Testis (tissue), 3 donors: ENCODE results near the gene MPRIP. TPM values are rescaled to one million over a fixed set of nuclear protein-coding genes. Genes with fewer than 3 reads are reported as not detected.

Experiments
- DNase-seq: peaks from one replicate; pipeline ENCODE4 v3.0.0-alpha.2; 2019
- H3K27ac ChIP-seq, 2 donors: fragments of 200-600 bp; sonication (generic); one replicate each; pipeline ENCODE4 v1.5.1; 2019
- H3K27me3 ChIP-seq: fragments of 200-600 bp; sonication (generic); one replicate; pipeline ENCODE4 v1.5.1; 2019
- H3K36me3 ChIP-seq: fragments of 200-600 bp; sonication (generic); one replicate; pipeline ENCODE4 v1.5.1; 2017; ENCODE audit warnings: low read depth; ENCODE audit errors: missing control alignments
- H3K4me1 ChIP-seq: fragments of 200-600 bp; sonication (generic); one replicate; pipeline ENCODE4 v1.5.1; 2019
- H3K4me3 ChIP-seq, 2 donors: fragments of 200-600 bp; sonication (generic); one replicate each; pipeline ENCODE4 v1.5.1; 2017 to 2019
- H3K9me3 ChIP-seq: fragments of 200-600 bp; sonication (generic); one replicate; pipeline ENCODE4 v1.5.1; 2017
- CTCF ChIP-seq, 3 experiments: fragments of 450-650 bp in 2 of 3; fragments of 200-600 bp in 1 of 3; sonication (generic) in 1 of 3; IDR thresholded peaks; one replicate each; pipeline ENCODE4 v1.5.1; 2016 to 2019; ENCODE audit warnings: antibody characterized with exemption in 3 of 3, mild to moderate bottlenecking in 2 of 3, moderate library complexity in 1 of 3
- POLR2A ChIP-seq: fragments of 450-650 bp; IDR thresholded peaks from one replicate; pipeline ENCODE4 v1.6.1; 2017; ENCODE audit warnings: antibody characterized with exemption, mild to moderate bottlenecking, moderate library complexity
- WGBS, 2 donors: methylation state at CpG; one replicate each; pipeline ENCODE4 v1.1.5; 2018; 5-methylcytosine and 5-hydroxymethylcytosine counted together
- intact Hi-C: fragments of 100-400 bp; cut with DNase I; formaldehyde crosslinking; loops from one replicate; pipeline ENCODE4 v1.15.1; 2023; ENCODE audit warnings: low total_unique reads
- polyA plus RNA-seq: library from polyadenylated mRNA; stranded (reverse); fragments of 350-450 nt; fragmentation: Illumina TruSeq; extraction: RNeasy Lipid Tissue Mini Kit (QIAGEN cat#74804); gene quantifications from one replicate; pipeline ENCODE4 v1.2.3, GENCODE V29; 2014; ENCODE audit warnings: low read depth, low replicate concordance; ENCODE audit not compliant: insufficient read depth
- total RNA-seq, 2 donors: library from RNA; depleted of rRNA; stranded (reverse); fragments of >200 nt; gene quantifications; one replicate each; pipeline ENCODE4 v1.2.3, GENCODE V29; 2016

MPRIP gene
- total and polyA plus RNA-seq, 3 donors from 2014 or later: 191 to 337 (median 304) TPM

GRCh38 chr17:17120294-17120693, 78.0 kb downstream of the MPRIP start:
- peak overlapping the region in 1 of 2 donors; percentile 51 for H3K27ac ChIP-seq
- intact Hi-C loops: no loop called here
- H3K9me3 ChIP-seq: no peaks in the 10 kb centered on the region
- WGBS, 2 donors: 26 to 55% methylated on average over 4 of the region's 4 CpGs
- no peaks in the 10 kb centered on the region for H3K36me3 ChIP-seq
- no peak for TF ChIP-seq POLR2A
- TF ChIP-seq CTCF (IDR thresholded peaks at IDR 0.05): no peak
- H3K4me1 ChIP-seq: peaks cover 40% of the 10 kb centered on the region
- no peaks in the 10 kb centered on the region for H3K27me3 ChIP-seq
- H3K4me3 ChIP-seq: no peak overlapping the region
- no peak for DNase-seq

GRCh38 chr17:17120701-17121100, 78.4 kb downstream of the MPRIP start:
- no peak overlapping the region for H3K4me3 ChIP-seq
- intact Hi-C loops: no loop called here
- 40 to 44% methylated on average over 3 of the region's 3 CpGs for WGBS, 2 donors
- H3K4me1 ChIP-seq: peaks cover 39% of the 10 kb centered on the region
- H3K9me3 ChIP-seq: no peaks in the 10 kb centered on the region
- DNase-seq: no peak
- peak overlapping the region in 1 of 2 donors; percentile 51 for H3K27ac ChIP-seq
- TF ChIP-seq POLR2A (no peak), CTCF (IDR thresholded peaks at IDR 0.05) (no peak)
- H3K27me3 ChIP-seq: no peaks in the 10 kb centered on the region
- no peaks in the 10 kb centered on the region for H3K36me3 ChIP-seq

GRCh38 chr17:17121162-17121561, 78.9 kb downstream of the MPRIP start:
- no peak for DNase-seq
- 61 to 72% methylated on average over 8 of the region's 8 CpGs for whole genome bisulfite sequencing, 2 donors
- H3K36me3 ChIP-seq: no peaks in the 10 kb centered on the region
- H3K4me3 ChIP-seq: no peak overlapping the region
- no peaks in the 10 kb centered on the region for H3K9me3 ChIP-seq
- TF ChIP-seq CTCF (IDR thresholded peaks at IDR 0.05): no peak
- TF ChIP-seq POLR2A: no peak
- H3K27ac ChIP-seq: no peak overlapping the region
- peaks cover 41% of the 10 kb centered on the region for H3K4me1 ChIP-seq
- no peaks in the 10 kb centered on the region for H3K27me3 ChIP-seq
- intact Hi-C loops: no loop called here

- intact Hi-C loops: no loop called here
- no peaks in the 10 kb centered on the region for H3K36me3 ChIP-seq
- TF ChIP-seq CTCF (IDR thresholded peaks at IDR 0.05) (no peak), POLR2A (no peak)
- no peak overlapping the region for H3K27ac ChIP-seq
- H3K27me3 ChIP-seq: no peaks in the 10 kb centered on the region
- peaks cover 42% of the 10 kb centered on the region for H3K4me1 ChIP-seq
- H3K9me3 ChIP-seq: no peaks in the 10 kb centered on the region
- 84 to 91% methylated on average over 10 of the region's 10 CpGs for WGBS, 2 donors
- no peak overlapping the region for H3K4me3 ChIP-seq
- no peak for DNase-seq
These were observed 80.7 kb downstream of the MPRIP start for GRCh38 chr17:17122781-17123483.

GRCh38 chr17:17124341-17124740, 82.1 kb downstream of the MPRIP start:
- Histone ChIP-seq H3K4me3 (no peak overlapping the region), H3K27ac (no peak overlapping the region), H3K36me3 (no peaks in the 10 kb centered on the region), H3K9me3 (no peaks in the 10 kb centered on the region), H3K4me1 (peaks cover 29% of the 10 kb centered on the region), H3K27me3 (no peaks in the 10 kb centered on the region)
- TF ChIP-seq POLR2A (no peak), CTCF (IDR thresholded peaks at IDR 0.05) (no peak)
- intact Hi-C loops: no loop called here
- 91 to 100% methylated on average over 3 of the region's 3 CpGs for WGBS, 2 donors
- DNase-seq: no peak
